SK-N-SH (cell line): ENCODE measurements around the gene RUVBL1. TPM values are rescaled to one million over a fixed set of nuclear protein-coding genes. Genes with fewer than 3 reads are reported as not detected.

Experiments
- CTCF ChIA-PET: fragments of 300-600, 350-600 bp; formaldehyde crosslinking; extraction: SDS; loops from one replicate; lab custom pipeline; 2021; lab: Yijun Ruan, JAX
- POLR2A ChIA-PET: fragments of 350-600 bp; sonication (Branson Sonifier 250); formaldehyde crosslinking; extraction: SDS; loops from one replicate; lab custom pipeline; 2020; ENCODE audit warnings: antibody characterized with exemption, inconsistent platforms; lab: Yijun Ruan, JAX
- DNase-seq: peaks from one replicate; pipeline ENCODE4 v3.0.0; 2012
- H2AFZ ChIP-seq: fragments of 200-600 bp; sonication (generic); 2 replicates; pipeline ENCODE4 v1.8.1; 2016; ENCODE audit warnings: antibody characterized with exemption, mild to moderate bottlenecking, low read depth
- H3F3A ChIP-seq: fragments of 200-600 bp; sonication (generic); replicated peaks from 2 replicates; pipeline ENCODE3; 2016; ENCODE audit warnings: antibody characterized with exemption, mild to moderate bottlenecking; ENCODE audit not compliant: insufficient read depth
- H3K27ac ChIP-seq, 2 experiments: fragments of 200-500 bp in 1 of 2; fragments of 200-600 bp in 1 of 2; sonication (Bioruptor generic) in 1 of 2; sonication (generic), shearing (Covaris generic) in 1 of 2; 2 replicates each; pipeline versions ENCODE4 v1.5.1 to v1.6.1; 2014 to 2016; ENCODE audit warnings: low read depth in 2 of 2, inconsistent platforms in 1 of 2, low read length in 1 of 2, mild to moderate bottlenecking in 1 of 2, mixed read lengths in 1 of 2
- H3K27me3 ChIP-seq: fragments of 200-600 bp; sonication (generic), shearing (Covaris generic); 2 replicates; pipeline ENCODE4 v1.6.1; 2016; ENCODE audit warnings: mixed run types; ENCODE audit not compliant: insufficient read depth
- H3K36me3 ChIP-seq, 2 experiments: fragments of 200-500 bp in 1 of 2; fragments of 200-600 bp in 1 of 2; sonication (Bioruptor generic) in 1 of 2; sonication (generic) in 1 of 2; replicated peaks in 1 of 2; 2 replicates each; pipeline versions ENCODE3 to v1.5.1; 2014 to 2016; ENCODE audit warnings: low read length in 1 of 2, mild to moderate bottlenecking in 1 of 2; ENCODE audit not compliant: insufficient read depth in 2 of 2, control insufficient read depth in 1 of 2
- H3K4me1 ChIP-seq, 2 experiments: fragments of 200-500 bp in 1 of 2; fragments of 200-600 bp in 1 of 2; sonication (Bioruptor generic) in 1 of 2; sonication (generic), shearing (Covaris generic) in 1 of 2; 2 replicates each; pipeline versions ENCODE4 v1.5.1 to v1.6.1; 2014 to 2016; ENCODE audit warnings: low read depth in 1 of 2, low read length in 1 of 2, mixed run types in 1 of 2; ENCODE audit not compliant: insufficient read depth in 2 of 2, control insufficient read depth in 1 of 2
- H3K4me2 ChIP-seq: fragments of 200-600 bp; sonication (generic), shearing (Covaris generic); 2 replicates; pipeline ENCODE4 v1.6.1; 2017; ENCODE audit warnings: mixed run types
- H3K4me3 ChIP-seq, 2 experiments: fragments of 200-500 bp in 1 of 2; fragments of 200-600 bp in 1 of 2; sonication (Bioruptor generic) in 1 of 2; sonication (generic), shearing (Covaris generic) in 1 of 2; 2 replicates each; pipeline versions ENCODE4 v1.5.1 to v1.8.1; 2014 to 2016; ENCODE audit warnings: low read depth in 2 of 2, inconsistent platforms in 1 of 2, low read length in 1 of 2, mild to moderate bottlenecking in 1 of 2, mixed read lengths in 1 of 2, moderate library complexity in 1 of 2
- H3K79me2 ChIP-seq: fragments of 200-600 bp; sonication (generic); 2 replicates; pipeline ENCODE4 v1.8.1; 2017; ENCODE audit warnings: mild to moderate bottlenecking; ENCODE audit not compliant: insufficient read depth
- H3K9ac ChIP-seq: fragments of 200-600 bp; sonication (generic); 2 replicates; pipeline ENCODE4 v1.6.1; 2017; ENCODE audit warnings: mixed run types
- H3K9me2 ChIP-seq: fragments of 200-600 bp; sonication (generic); 2 replicates; pipeline ENCODE4 v1.6.1; 2017; ENCODE audit warnings: mixed run types
- H3K9me3 ChIP-seq: fragments of 200-600 bp; sonication (generic); 2 replicates; pipeline ENCODE4 v1.6.1; 2017; ENCODE audit warnings: mixed run types, mild to moderate bottlenecking, moderate library complexity
- H4K20me1 ChIP-seq: fragments of 200-600 bp; sonication (generic); 2 replicates; pipeline ENCODE4 v1.6.1; 2017; ENCODE audit warnings: mild to moderate bottlenecking, mixed run types; ENCODE audit not compliant: insufficient read depth
- CHD2 ChIP-seq: fragments of 150-350 bp; IDR thresholded peaks from 2 replicates; pipeline ENCODE4 v1.6.1; 2018; ENCODE audit warnings: low read length; ENCODE audit not compliant: partially characterized antibody
- EZH2phosphoT487 ChIP-seq: fragments of 200-600 bp; sonication (generic); IDR thresholded peaks from 2 replicates; pipeline ENCODE4 v1.6.1; 2017; ENCODE audit warnings: low read depth, mixed run types, mild to moderate bottlenecking, antibody characterized with exemption, moderate library complexity, borderline replicate concordance
- FOSL2 ChIP-seq: IDR thresholded peaks from 2 replicates; pipeline ENCODE4 v1.4.0; 2012; ENCODE audit warnings: low read depth, mild to moderate bottlenecking, moderate library complexity, borderline replicate concordance
- FOXJ3 ChIP-seq: sonication (generic); formaldehyde crosslinking; IDR thresholded peaks from 2 replicates; pipeline ENCODE4 v1.5.1; 2020; ENCODE audit warnings: mild to moderate bottlenecking, missing genetic modification reagents
- GATA2 ChIP-seq: sonication (generic); formaldehyde crosslinking; IDR thresholded peaks from 2 replicates; pipeline ENCODE4 v1.5.0; 2020; ENCODE audit warnings: mild to moderate bottlenecking, missing genetic modification reagents
- MXI1 ChIP-seq: IDR thresholded peaks from 2 replicates; pipeline ENCODE4 v1.6.1; 2012; ENCODE audit warnings: mild to moderate bottlenecking, low read depth, low read length, improper control_type of control experiment
- NFIC ChIP-seq: IDR thresholded peaks from 2 replicates; pipeline ENCODE4 v1.4.0; 2012; ENCODE audit warnings: borderline replicate concordance
- NRF1 ChIP-seq: IDR thresholded peaks from 2 replicates; pipeline ENCODE4 v1.6.1; 2012; ENCODE audit warnings: low read depth, mild to moderate bottlenecking, low read length
- RAD21 ChIP-seq: IDR thresholded peaks from 2 replicates; pipeline ENCODE4 v1.6.1; 2012; ENCODE audit warnings: mild to moderate bottlenecking, low read length
- RCOR1 ChIP-seq: fragments of 150-350 bp; IDR thresholded peaks from 2 replicates; pipeline ENCODE4 v1.6.1; 2017; ENCODE audit warnings: antibody characterized with exemption, low read length
- RXRA ChIP-seq: IDR thresholded peaks from 2 replicates; pipeline ENCODE4 v1.4.0; 2012; ENCODE audit warnings: low read depth, mild to moderate bottlenecking, borderline replicate concordance
- WGBS: methylation state at CpG from one replicate; pipeline ENCODE4 v1.1.6; 2017; ENCODE audit warnings: low lambda C conversion rate; 5-methylcytosine and 5-hydroxymethylcytosine counted together
- polyA plus RNA-seq, 3 experiments: library from polyadenylated mRNA; depleted of rRNA; stranded (reverse); fragments of >200 nt; gene quantifications; 2 replicates each; pipeline ENCODE4 v1.2.3, GENCODE V29; 2012
- TF ChIP-seq, protein P1 (sequence below): IDR thresholded peaks from 2 replicates; pipeline ENCODE4; 2012
- TF ChIP-seq, protein P2 (sequence below): IDR thresholded peaks from 2 replicates; pipeline ENCODE4 v1.6.1; 2012; ENCODE audit warnings: mild to moderate bottlenecking, low read depth, low read length, moderate library complexity

The RUVBL1 gene
- polyA plus RNA-seq, 1 of the 3 experiments (the other 2 are of a cell fraction): 140 TPM

DNA sequence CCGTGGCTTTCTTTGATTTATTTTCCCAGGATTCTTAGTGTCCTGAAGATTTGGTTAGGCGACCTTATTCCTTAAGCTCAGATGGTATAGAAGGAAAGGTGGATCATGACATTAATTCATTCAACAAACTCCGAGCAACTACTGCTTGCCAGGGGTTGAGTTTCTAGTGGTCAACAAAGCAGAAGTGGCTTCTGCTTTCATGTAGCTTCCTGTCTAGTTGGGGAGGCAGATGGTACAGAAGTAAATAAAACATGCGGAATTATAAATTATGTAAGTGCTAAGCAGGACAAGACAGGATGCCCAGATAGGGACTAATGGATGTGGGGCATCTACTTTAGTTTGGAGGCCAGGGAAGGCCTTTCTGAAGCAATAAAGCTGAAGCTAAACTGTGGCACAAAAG lies 45.2 kb upstream of the RUVBL1 start (continued):
- TF ChIP-seq, protein P1, sequence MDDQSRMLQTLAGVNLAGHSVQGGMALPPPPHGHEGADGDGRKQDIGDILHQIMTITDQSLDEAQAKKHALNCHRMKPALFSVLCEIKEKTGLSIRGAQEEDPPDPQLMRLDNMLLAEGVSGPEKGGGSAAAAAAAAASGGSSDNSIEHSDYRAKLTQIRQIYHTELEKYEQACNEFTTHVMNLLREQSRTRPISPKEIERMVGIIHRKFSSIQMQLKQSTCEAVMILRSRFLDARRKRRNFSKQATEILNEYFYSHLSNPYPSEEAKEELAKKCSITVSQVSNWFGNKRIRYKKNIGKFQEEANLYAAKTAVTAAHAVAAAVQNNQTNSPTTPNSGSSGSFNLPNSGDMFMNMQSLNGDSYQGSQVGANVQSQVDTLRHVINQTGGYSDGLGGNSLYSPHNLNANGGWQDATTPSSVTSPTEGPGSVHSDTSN: no peak
- TF ChIP-seq GATA2 (CRISPR knock-in tag): no peak

DNA sequence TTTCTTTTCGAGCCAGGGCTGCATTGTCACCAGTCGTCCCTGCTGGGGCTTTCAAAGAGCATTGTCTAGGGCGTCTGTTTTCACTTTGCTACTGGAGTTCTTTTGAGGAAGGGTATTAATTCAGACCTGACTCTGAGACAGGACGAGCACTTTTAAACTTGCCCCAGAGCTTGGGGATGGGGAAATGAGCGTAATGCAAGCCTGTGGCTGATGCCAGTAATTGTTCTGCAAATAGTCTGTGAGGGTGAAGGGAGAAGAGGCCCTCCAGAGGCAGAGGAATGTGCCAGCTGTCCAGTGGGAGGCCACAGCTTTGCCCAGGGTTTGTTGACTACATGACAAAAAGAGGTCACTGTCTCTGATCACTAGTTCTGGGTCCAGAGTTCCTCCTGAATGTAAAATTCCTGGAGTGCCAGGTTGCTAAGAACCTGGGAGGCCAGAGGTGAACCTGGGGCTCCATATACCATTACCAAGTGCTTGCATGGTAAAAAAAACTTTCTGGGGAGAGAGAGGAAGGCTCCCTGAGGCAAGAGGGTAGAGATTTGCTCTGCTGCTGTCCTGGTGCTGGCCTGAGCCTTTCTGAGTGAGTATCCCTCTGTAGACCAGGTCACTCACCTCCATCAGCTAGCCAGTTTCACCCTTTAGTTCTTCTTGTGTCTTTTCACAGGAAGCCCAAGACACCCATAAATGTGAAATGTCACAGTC lies 44.5 kb upstream of the RUVBL1 start:
- POLR2A ChIA-PET: interaction anchor here (1.4 kb wide), 1 partner anchor 15 kb away, joined by 5 read pairs; the partner anchor contains the start of gene EEFSEC

More for the DNA sequence above, 44.5 kb upstream of the RUVBL1 start:
- CTCF ChIA-PET: interaction anchor here (0.9 to 6.8 kb wide), 15 partner anchors 35 to 416 kb away, joined by 3 to 38 read pairs (median 4); no protein-coding TSS in a partner anchor
- TF ChIP-seq MXI1 (no peak), NFIC (no peak), EZH2phosphoT487 (no peak), FOSL2 (no peak), RXRA (no peak), RAD21 (no peak), FOXJ3 (CRISPR knock-in tag) (no peak), CHD2 (no peak), NRF1 (no peak), RCOR1 (no peak)
- TF ChIP-seq, protein P1: no peak
- TF ChIP-seq, protein P2, sequence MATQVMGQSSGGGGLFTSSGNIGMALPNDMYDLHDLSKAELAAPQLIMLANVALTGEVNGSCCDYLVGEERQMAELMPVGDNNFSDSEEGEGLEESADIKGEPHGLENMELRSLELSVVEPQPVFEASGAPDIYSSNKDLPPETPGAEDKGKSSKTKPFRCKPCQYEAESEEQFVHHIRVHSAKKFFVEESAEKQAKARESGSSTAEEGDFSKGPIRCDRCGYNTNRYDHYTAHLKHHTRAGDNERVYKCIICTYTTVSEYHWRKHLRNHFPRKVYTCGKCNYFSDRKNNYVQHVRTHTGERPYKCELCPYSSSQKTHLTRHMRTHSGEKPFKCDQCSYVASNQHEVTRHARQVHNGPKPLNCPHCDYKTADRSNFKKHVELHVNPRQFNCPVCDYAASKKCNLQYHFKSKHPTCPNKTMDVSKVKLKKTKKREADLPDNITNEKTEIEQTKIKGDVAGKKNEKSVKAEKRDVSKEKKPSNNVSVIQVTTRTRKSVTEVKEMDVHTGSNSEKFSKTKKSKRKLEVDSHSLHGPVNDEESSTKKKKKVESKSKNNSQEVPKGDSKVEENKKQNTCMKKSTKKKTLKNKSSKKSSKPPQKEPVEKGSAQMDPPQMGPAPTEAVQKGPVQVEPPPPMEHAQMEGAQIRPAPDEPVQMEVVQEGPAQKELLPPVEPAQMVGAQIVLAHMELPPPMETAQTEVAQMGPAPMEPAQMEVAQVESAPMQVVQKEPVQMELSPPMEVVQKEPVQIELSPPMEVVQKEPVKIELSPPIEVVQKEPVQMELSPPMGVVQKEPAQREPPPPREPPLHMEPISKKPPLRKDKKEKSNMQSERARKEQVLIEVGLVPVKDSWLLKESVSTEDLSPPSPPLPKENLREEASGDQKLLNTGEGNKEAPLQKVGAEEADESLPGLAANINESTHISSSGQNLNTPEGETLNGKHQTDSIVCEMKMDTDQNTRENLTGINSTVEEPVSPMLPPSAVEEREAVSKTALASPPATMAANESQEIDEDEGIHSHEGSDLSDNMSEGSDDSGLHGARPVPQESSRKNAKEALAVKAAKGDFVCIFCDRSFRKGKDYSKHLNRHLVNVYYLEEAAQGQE: no peak
- H3K79me2 ChIP-seq: peaks cover 8% of the 10 kb centered on the region; the same call in 1 of the 2 replicates
- DNase-seq: peak; percentile 28
- H3K9ac ChIP-seq: no peak overlapping the region
- 0 out of 2 replicates have a peak, but pooled peaks cover 6% of the 10 kb centered on the region for H4K20me1 ChIP-seq
- H3F3A ChIP-seq: no peaks in the 10 kb centered on the region
- no peaks in the 10 kb centered on the region for H3K9me2 ChIP-seq
- no peak overlapping the region for H3K4me3 ChIP-seq
- WGBS: 60% methylated on average over 5 of the region's 5 CpGs
- H3K9me3 ChIP-seq: no peaks in the 10 kb centered on the region
- H3K27ac ChIP-seq: peak overlapping the region in 1 of 2 experiments; percentile 92; a peak in 2 of 4 replicates
- no peak overlapping the region for H3K4me2 ChIP-seq
- no peak overlapping the region for H2AFZ ChIP-seq
- no peaks in the 10 kb centered on the region for H3K36me3 ChIP-seq
- H3K27me3 ChIP-seq: no peaks in the 10 kb centered on the region
- H3K4me1 ChIP-seq: peaks cover 0 to 53% of the 10 kb centered on the region in 2 experiments; a peak in 2 of 4 replicates
